Panc1 (cell line): Measurements from ENCODE around the gene HSPA4. TPM values are rescaled to one million over a fixed set of nuclear protein-coding genes. Genes with fewer than 3 reads are reported as not detected.
"Not testable (repeated sequence)": the region's sequence is repeated elsewhere in the genome, so short reads cannot be mapped to it uniquely, and the experiment has no call there.

Experiments used
- ATAC-seq: fragments of 200-7000 bp; cut with Tn5 transposase; 2 replicates; pipeline ENCODE4 v1.9.1; 2020; ENCODE audit warnings: mild to moderate bottlenecking, moderate library complexity
- BruUV-seq: library from RNA; stranded (reverse); fragments of 400-500 nt; replicated peaks from 2 replicates; lab custom pipeline; 2021; lab: Mats Ljungman, UMichigan
- CTCF ChIA-PET: fragments of 300-600 bp; sonication (Branson Sonifier 250); formaldehyde crosslinking; loops from one replicate; lab custom pipeline; 2022; ENCODE audit warnings: antibody characterized with exemption; lab: Charles Lee
- POLR2A ChIA-PET: fragments of 300-600 bp; sonication (Branson Sonifier 250); formaldehyde crosslinking; loops from one replicate; lab custom pipeline; 2022; ENCODE audit warnings: antibody characterized with exemption; lab: Charles Lee
- DNase-seq: peaks from one replicate; pipeline ENCODE4 v3.0.0-alpha.2; 2010; ENCODE audit warnings: low read depth, low spot score
- H3K27ac ChIP-seq: 2 replicates; pipeline ENCODE4 v1.5.1; 2011; ENCODE audit warnings: mild to moderate bottlenecking, low read length, inconsistent platforms
- H3K27me3 ChIP-seq: fragments of 200-500 bp; sonication (Bioruptor generic); 2 replicates; pipeline ENCODE4 v1.6.0; 2014; ENCODE audit warnings: low read length, inconsistent platforms; ENCODE audit not compliant: control insufficient read depth, insufficient read depth
- H3K36me3 ChIP-seq: fragments of 200-500 bp; sonication (Bioruptor generic); 2 replicates; pipeline ENCODE4 v1.5.1; 2014; ENCODE audit warnings: inconsistent platforms, mild to moderate bottlenecking, low read length, moderate library complexity; ENCODE audit not compliant: control insufficient read depth, insufficient read depth
- H3K4me1 ChIP-seq: 2 replicates; pipeline ENCODE4 v1.5.1; 2011; ENCODE audit warnings: inconsistent platforms, mild to moderate bottlenecking, low read length, moderate library complexity; ENCODE audit not compliant: control insufficient read depth, insufficient read depth
- H3K4me3 ChIP-seq, 2 experiments: 2 replicates each; pipeline ENCODE4 v1.5.1; 2011 to 2012; ENCODE audit warnings: low read depth in 2 of 2, low read length in 2 of 2, mild to moderate bottlenecking in 2 of 2, inconsistent platforms in 1 of 2, moderate library complexity in 1 of 2
- H3K9me3 ChIP-seq: fragments of 200-500 bp; sonication (Bioruptor generic); 2 replicates; pipeline ENCODE4 v1.5.1; 2014; ENCODE audit warnings: low read depth, mild to moderate bottlenecking, inconsistent platforms, low read length, moderate library complexity; ENCODE audit not compliant: control insufficient read depth, insufficient read depth
- CTCF ChIP-seq: fragments of 450-650 bp; IDR thresholded peaks from 2 replicates; pipeline ENCODE4 v1.5.1; 2017; ENCODE audit warnings: mild to moderate bottlenecking
- POLR2AphosphoS5 ChIP-seq: IDR thresholded peaks from 2 replicates; pipeline ENCODE4 v1.6.1; 2012; ENCODE audit warnings: mild to moderate bottlenecking, low read depth, low read length, moderate library complexity
- REST ChIP-seq, 2 experiments: IDR thresholded peaks; 2 replicates each; pipeline ENCODE4 v1.6.1; 2011 to 2012; ENCODE audit warnings: low read depth in 2 of 2, control low read depth in 1 of 2, low read length in 1 of 2, mild to moderate bottlenecking in 1 of 2, moderate library complexity in 1 of 2; ENCODE audit not compliant: insufficient read depth in 1 of 2
- SIN3A ChIP-seq: IDR thresholded peaks from 2 replicates; pipeline ENCODE4 v1.6.1; 2012; ENCODE audit warnings: low read depth, mild to moderate bottlenecking, low read length, moderate library complexity, borderline replicate concordance; ENCODE audit not compliant: insufficient read depth
- TCF7L2 ChIP-seq: IDR thresholded peaks from 2 replicates; pipeline ENCODE4 v1.6.1; 2011; ENCODE audit warnings: mild to moderate bottlenecking, low read depth, low read length, inconsistent platforms
- in situ Hi-C: cut with HindIII; loops from 2 replicates; pipeline ENCODE4 v1.10.0; 2016; ENCODE audit warnings: low sequenced_read_pairs, low pct_unique_long_range_greater_than_20kb
- intact Hi-C: fragments of 100-400 bp; cut with micrococcal nuclease; formaldehyde crosslinking; loops from one replicate; pipeline ENCODE4 v1.10.0; 2022; ENCODE audit not compliant: unreplicated experiment
- total RNA-seq: library from RNA; stranded (reverse); gene quantifications from one replicate; pipeline ENCODE4 v1.2.1, GENCODE V29; 2021; ENCODE audit not compliant: unreplicated experiment

HSPA4 gene
- total RNA-seq, 1 experiment from 2014 or later = 247 TPM

- ATAC-seq, BruUV-seq, H3K27ac ChIP-seq, DNase-seq, H3K4me3 ChIP-seq, H3K27me3 ChIP-seq, in situ Hi-C loops, intact Hi-C loops, H3K9me3 ChIP-seq, POLR2A ChIA-PET, CTCF ChIA-PET, H3K4me1 ChIP-seq: not testable (repeated sequence)
- peaks cover 31% of the 10 kb centered on the region for H3K36me3 ChIP-seq
Observed at GRCh38 chr5:133085171-133085570, 33.4 kb downstream of the HSPA4 start.

GRCh38 chr5:133086366-133086875 lies 34.6 kb downstream of the HSPA4 start:
- TF ChIP-seq REST (IDR thresholded peaks at IDR 0.05; ENCODE audit: insufficient read depth in 1 of 2, low read depth in 2 of 2, low read length in 1 of 2) (no peak), POLR2AphosphoS5 (no peak), TCF7L2 (no peak)
- TSS peak; percentile 15 for BruUV-seq
- in situ Hi-C loops = no loop called here
- no peak for DNase-seq
- ChIA-PET POLR2A (no interaction called here), CTCF (no interaction called here)
- intact Hi-C loops = no loop called here
- Histone ChIP-seq H3K36me3 (peaks cover 37% of the 10 kb centered on the region), H3K27me3 (no peaks in the 10 kb centered on the region), H3K9me3 (no peaks in the 10 kb centered on the region), H3K27ac (no peak overlapping the region), H3K4me1 (no peaks in the 10 kb centered on the region), H3K4me3 (no peak overlapping the region)
- ATAC-seq = no peak

- DNase-seq (no peak), ATAC-seq (no peak)
- Histone ChIP-seq H3K4me1 (no peaks in the 10 kb centered on the region), H3K27me3 (no peaks in the 10 kb centered on the region), H3K36me3 (peaks cover 40% of the 10 kb centered on the region), H3K4me3 (no peak overlapping the region), H3K9me3 (no peaks in the 10 kb centered on the region), H3K27ac (no peak overlapping the region)
- in situ Hi-C loops = no loop called here
- intact Hi-C loops = no loop called here
- TF ChIP-seq POLR2AphosphoS5 (no peak), CTCF (no peak), SIN3A (no peak), REST (IDR thresholded peaks at IDR 0.05; ENCODE audit: insufficient read depth in 1 of 2, low read depth in 2 of 2, low read length in 1 of 2) (no peak), TCF7L2 (no peak)
- CTCF ChIA-PET = no interaction called here
- BruUV-seq = no TSS peak
- POLR2A ChIA-PET = interaction anchor here (0.6 kb wide), 1 partner anchor 109 kb away, joined by 4 read pairs; no protein-coding TSS in a partner anchor
Observed at GRCh38 chr5:133088064-133088463, 36.3 kb downstream of the HSPA4 start.
